ENCODE data around the gene TP53RK.

DNA sequence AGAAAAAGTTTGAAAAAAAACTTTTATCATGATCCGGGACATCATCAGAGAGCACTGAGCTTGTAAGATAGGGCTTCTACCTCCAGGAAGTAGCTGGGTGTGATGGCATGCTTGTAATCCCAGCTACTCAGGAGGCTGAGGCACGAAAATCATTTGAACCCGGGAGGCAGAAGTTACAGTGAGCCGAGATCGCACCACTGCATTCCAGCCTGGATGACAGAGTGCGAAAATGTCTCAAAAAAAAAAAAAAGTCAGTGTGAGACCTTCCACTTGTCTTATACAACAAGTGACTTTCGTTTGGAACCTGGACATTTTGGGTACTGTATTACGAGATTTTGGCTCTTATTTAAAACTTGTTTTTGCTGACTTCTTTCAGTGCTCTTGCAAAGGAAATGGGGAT lies 32.1 kb downstream of the TP53RK start:
- TF ChIP-seq POLR2A (IDR thresholded peaks at IDR 0.05; ENCODE audit: low read length): no peak
- no peak for TF ChIP-seq GATA1 (IDR thresholded peaks at IDR 0.05; ENCODE audit: low read depth, low read length)

All from erythroblast (primary cell).